Neural cell (in vitro differentiated cells): Measurements from ENCODE around the gene ROBO3.

ENCODE experiments used
- CTCF ChIP-seq: fragments of 450-650 bp; IDR thresholded peaks from 2 replicates; pipeline ENCODE4 v1.5.1; 2014; ENCODE audit warnings: antibody characterized with exemption, mild to moderate bottlenecking, moderate library complexity; ENCODE audit not compliant: poor library complexity, severe bottlenecking
- POLR2AphosphoS5 ChIP-seq: IDR thresholded peaks from 2 replicates; pipeline ENCODE4 v1.6.1; 2012

GRCh38 chr11:124916370-124916710, 51.1 kb downstream of the ROBO3 start:
- TF ChIP-seq POLR2AphosphoS5 (no peak), CTCF (no peak)
